ENCODE results near the gene ZCCHC14.

DNA sequence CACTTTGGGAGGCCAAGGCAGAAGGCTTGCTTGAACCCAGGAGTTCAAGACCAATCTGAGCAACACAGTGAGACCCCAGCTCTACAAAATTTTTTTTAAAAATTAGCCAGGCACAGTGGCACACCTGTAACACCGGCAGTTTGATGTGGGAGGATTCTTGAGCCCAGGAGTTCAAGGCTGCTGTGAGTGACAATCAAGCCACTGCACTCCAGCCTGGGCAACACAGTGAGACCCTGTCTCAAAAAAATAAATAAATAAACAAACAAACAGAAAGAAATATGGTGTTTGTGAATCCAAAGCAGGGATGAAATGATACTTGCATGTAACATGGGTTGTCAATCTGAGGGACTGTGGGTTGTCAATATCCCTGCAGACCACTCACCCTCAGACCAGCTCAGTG, 125.9 kb downstream of the ZCCHC14 start:
- TF ChIP-seq POLR2A (IDR thresholded peaks at IDR 0.05) (no peak), EP300 (IDR thresholded peaks at IDR 0.05; ENCODE audit: low read depth) (no peak)
- TF ChIP-seq, protein P1, sequence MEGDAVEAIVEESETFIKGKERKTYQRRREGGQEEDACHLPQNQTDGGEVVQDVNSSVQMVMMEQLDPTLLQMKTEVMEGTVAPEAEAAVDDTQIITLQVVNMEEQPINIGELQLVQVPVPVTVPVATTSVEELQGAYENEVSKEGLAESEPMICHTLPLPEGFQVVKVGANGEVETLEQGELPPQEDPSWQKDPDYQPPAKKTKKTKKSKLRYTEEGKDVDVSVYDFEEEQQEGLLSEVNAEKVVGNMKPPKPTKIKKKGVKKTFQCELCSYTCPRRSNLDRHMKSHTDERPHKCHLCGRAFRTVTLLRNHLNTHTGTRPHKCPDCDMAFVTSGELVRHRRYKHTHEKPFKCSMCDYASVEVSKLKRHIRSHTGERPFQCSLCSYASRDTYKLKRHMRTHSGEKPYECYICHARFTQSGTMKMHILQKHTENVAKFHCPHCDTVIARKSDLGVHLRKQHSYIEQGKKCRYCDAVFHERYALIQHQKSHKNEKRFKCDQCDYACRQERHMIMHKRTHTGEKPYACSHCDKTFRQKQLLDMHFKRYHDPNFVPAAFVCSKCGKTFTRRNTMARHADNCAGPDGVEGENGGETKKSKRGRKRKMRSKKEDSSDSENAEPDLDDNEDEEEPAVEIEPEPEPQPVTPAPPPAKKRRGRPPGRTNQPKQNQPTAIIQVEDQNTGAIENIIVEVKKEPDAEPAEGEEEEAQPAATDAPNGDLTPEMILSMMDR (IDR thresholded peaks at IDR 0.05) = no peak

Measured in transverse colon (tissue), 3 donors.